ENCODE data around the gene TNS1. TPM values are rescaled to one million over a fixed set of nuclear protein-coding genes. Genes with fewer than 3 reads are reported as not detected.

Gene TNS1
- total RNA-seq, 2 experiments from 2014 or later: 11.0 to 13.5 TPM

DNA sequence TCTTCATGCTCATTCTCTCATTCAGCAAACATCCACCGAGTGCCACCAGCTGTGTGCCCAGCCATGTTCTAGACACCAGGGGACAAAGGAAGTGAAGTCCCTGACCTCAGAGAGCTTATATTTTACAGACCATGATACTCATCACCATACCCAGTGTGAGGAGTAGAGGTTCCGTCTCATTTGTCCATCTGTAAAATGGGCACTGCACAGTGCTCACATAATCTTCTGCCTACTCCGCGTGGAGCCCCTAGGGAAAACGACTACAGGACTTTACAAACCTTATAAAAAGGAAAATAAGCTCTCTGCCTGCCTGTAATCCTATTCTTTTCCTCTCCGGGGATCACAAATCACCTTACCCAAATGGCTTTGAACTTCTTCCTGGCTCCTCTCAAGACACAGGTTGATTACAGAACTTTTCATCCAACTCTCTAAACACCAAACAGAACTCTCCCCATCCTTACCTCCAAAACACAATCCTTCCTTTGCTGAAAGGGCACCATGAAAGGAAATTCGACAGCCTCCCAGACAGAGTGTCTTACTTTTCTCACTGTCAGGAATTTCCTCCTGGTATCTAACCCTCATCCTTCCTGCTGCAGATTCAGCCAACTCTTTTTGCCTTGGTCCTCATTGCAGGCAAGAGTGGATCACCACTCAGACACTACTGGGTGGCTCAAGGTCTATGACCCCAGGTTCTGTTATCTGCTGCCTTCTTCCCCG is 99.5 kb downstream of the TNS1 start:
- Mint-ChIP-seq H3K4me1 (peaks cover 35% of the 10 kb centered on the region), H3K27me3 (peaks cover 36% of the 10 kb centered on the region), H3K36me3 (ENCODE audit: low read depth) (no peaks in the 10 kb centered on the region), H3K4me3 (no peak overlapping the region), H3K27ac (no peak overlapping the region), H3K9me3 (no peaks in the 10 kb centered on the region)
- DNase-seq: no peak
- CTCF ChIA-PET: no interaction called here
- POLR2A ChIA-PET: no interaction called here

- H3K27ac Mint-ChIP-seq: peak overlapping the region; percentile 50
- peak; percentile 7 for DNase-seq
- H3K4me1 Mint-ChIP-seq: peaks cover 35% of the 10 kb centered on the region
- peaks cover 31% of the 10 kb centered on the region for H3K27me3 Mint-ChIP-seq
- no peak overlapping the region for H3K4me3 Mint-ChIP-seq
- CTCF ChIA-PET: no interaction called here
- H3K9me3 Mint-ChIP-seq: no peaks in the 10 kb centered on the region
- POLR2A ChIA-PET: no interaction called here
- no peaks in the 10 kb centered on the region for H3K36me3 Mint-ChIP-seq (ENCODE audit: low read depth)
These were observed 100.2 kb downstream of the TNS1 start for GRCh38 chr2:217902379-217903141.

- H3K27ac Mint-ChIP-seq: peak overlapping the region; percentile 50
- peaks cover 26% of the 10 kb centered on the region for H3K27me3 Mint-ChIP-seq
- CTCF ChIA-PET: no interaction called here
- no peaks in the 10 kb centered on the region for H3K9me3 Mint-ChIP-seq
- DNase-seq: no peak
- POLR2A ChIA-PET: no interaction called here
- H3K36me3 Mint-ChIP-seq (ENCODE audit: low read depth): no peaks in the 10 kb centered on the region
- no peak overlapping the region for H3K4me3 Mint-ChIP-seq
- peaks cover 35% of the 10 kb centered on the region for H3K4me1 Mint-ChIP-seq
These were observed 100.9 kb downstream of the TNS1 start for GRCh38 chr2:217901835-217902378.

DNA sequence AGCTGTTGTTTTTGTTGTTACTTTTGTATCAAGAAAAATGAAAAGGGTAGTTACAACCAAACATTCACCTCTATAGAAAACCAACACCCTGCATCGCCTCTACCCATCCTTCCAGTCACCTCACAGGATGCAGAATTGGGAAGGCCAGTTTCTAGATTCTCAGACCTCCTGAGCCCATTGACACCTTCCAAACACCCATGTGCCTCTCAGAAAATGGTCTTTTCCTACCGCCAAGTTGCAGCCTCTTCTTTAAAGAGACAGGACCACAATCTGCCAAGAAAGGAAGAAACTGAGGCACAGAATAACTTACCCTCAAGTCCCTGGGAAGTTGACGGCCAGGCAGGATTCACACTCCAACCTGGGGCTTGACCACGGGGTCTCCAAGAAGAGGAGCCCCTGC is 101.4 kb downstream of the TNS1 start:
- Mint-ChIP-seq H3K36me3 (ENCODE audit: low read depth) (no peaks in the 10 kb centered on the region), H3K4me1 (peaks cover 33% of the 10 kb centered on the region), H3K9me3 (no peaks in the 10 kb centered on the region), H3K27ac (no peak overlapping the region), H3K4me3 (no peak overlapping the region), H3K27me3 (peaks cover 21% of the 10 kb centered on the region)
- CTCF ChIA-PET: no interaction called here
- no peak for DNase-seq
- POLR2A ChIA-PET: no interaction called here

DNA sequence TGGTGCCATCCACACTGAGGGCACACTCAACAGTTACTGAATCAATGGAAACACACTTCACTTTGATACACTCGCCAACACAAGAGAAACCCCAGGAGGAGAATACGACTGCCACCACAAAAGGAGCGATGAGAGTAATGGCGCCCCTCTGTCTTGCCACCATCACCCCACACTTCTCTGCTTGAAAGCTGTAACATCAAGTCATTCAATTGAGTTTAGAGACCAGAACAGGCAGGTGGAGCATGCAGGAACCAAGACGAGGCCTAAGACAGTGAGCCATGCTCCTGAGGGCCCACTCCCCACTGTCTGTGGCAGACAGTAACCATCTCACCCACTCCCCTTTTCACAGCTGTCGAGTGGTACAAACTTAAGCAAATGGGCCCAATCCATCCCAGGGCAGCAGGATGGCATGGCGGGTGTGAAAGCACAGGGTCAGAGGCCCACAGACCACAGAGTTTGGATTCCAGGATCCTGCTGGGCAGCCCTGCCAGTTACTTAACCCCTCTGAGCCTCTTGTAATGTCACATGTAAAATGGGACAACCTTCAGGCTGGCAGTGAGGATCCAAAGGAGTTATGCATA is 101.9 kb downstream of the TNS1 start:
- ChIA-PET POLR2A (no interaction called here), CTCF (no interaction called here)
- DNase-seq: no peak
- Mint-ChIP-seq H3K27ac (no peak overlapping the region), H3K4me3 (no peak overlapping the region), H3K9me3 (no peaks in the 10 kb centered on the region), H3K27me3 (peaks cover 15% of the 10 kb centered on the region), H3K4me1 (peaks cover 28% of the 10 kb centered on the region), H3K36me3 (ENCODE audit: low read depth) (no peaks in the 10 kb centered on the region)

GRCh38 chr2:217900010-217900779 is 102.6 kb downstream of the TNS1 start:
- ChIA-PET POLR2A (no interaction called here), CTCF (interaction anchor here (1.1 kb wide), 1 partner anchor 13 kb away, joined by 3 read pairs; no protein-coding TSS in a partner anchor)
- H3K9me3 Mint-ChIP-seq: no peaks in the 10 kb centered on the region

GRCh38 chr2:217899231-217900009 is 103.4 kb downstream of the TNS1 start:
- H3K4me3 Mint-ChIP-seq: no peak overlapping the region
- H3K27me3 Mint-ChIP-seq: peaks cover 4% of the 10 kb centered on the region
- CTCF ChIA-PET: interaction anchor here (1.1 kb wide), 1 partner anchor 13 kb away, joined by 3 read pairs; no protein-coding TSS in a partner anchor
- no peak overlapping the region for H3K27ac Mint-ChIP-seq
- no peak for DNase-seq
- no peaks in the 10 kb centered on the region for H3K9me3 Mint-ChIP-seq
- peaks cover 15% of the 10 kb centered on the region for H3K4me1 Mint-ChIP-seq
- no peaks in the 10 kb centered on the region for H3K36me3 Mint-ChIP-seq (ENCODE audit: low read depth)
- POLR2A ChIA-PET: no interaction called here

More at GRCh38 chr2:217900010-217900779, 102.6 kb downstream of the TNS1 start:
- Mint-ChIP-seq H3K36me3 (ENCODE audit: low read depth) (no peaks in the 10 kb centered on the region), H3K27ac (no peak overlapping the region), H3K4me3 (no peak overlapping the region), H3K27me3 (peaks cover 10% of the 10 kb centered on the region), H3K4me1 (peaks cover 22% of the 10 kb centered on the region)
- no peak for DNase-seq

DNA sequence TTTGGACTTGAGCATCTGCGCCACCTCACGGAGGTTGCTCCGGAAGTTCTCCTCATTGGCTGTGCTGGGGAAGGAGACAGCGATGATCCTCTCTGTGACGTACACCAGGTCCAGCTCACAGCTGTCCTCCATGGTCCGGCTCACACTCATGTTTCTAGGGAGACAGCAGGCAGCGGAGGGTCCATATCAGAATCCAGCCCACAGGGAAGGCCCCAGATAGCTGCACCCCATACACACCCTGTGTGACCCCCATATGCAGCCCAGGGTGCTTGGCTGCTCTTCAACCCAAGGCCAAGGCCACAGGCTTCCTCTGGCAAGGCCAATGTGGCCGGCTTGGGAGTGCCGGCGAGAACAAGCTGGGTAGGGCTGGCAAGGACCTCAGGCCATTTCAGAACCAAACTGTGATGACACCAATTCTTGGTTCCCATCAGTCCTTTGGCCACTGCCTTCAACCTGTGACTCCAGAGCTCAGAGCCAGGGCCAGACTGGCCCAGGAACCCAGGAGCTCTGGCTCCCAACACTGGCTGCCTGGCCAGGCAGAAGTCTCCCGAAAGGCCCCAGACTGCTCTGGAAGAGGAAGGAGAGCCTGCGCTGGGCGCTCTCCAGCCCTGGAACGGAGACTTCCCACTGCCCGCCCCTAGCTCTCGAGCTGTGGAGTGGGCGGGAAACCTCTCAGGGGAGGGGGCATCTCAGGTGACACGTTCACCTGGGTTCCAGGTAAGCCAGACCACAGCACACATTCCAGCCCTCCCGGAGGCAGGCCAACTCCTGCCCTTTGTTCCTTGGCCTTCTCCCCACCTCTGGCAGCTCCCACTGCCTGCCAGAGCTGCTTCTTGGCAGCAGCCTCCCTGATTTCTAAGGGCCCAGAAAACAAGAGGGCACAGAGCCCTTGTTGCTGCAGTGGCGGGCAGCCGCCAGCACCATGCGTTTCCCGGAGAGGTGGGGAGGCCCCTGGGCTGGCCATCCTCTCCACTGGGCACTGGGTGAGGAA is 104.7 kb downstream of the TNS1 start:
- Mint-ChIP-seq H3K36me3 (ENCODE audit: low read depth) (no peaks in the 10 kb centered on the region), H3K27ac (no peak overlapping the region), H3K4me3 (no peak overlapping the region)

DNA sequence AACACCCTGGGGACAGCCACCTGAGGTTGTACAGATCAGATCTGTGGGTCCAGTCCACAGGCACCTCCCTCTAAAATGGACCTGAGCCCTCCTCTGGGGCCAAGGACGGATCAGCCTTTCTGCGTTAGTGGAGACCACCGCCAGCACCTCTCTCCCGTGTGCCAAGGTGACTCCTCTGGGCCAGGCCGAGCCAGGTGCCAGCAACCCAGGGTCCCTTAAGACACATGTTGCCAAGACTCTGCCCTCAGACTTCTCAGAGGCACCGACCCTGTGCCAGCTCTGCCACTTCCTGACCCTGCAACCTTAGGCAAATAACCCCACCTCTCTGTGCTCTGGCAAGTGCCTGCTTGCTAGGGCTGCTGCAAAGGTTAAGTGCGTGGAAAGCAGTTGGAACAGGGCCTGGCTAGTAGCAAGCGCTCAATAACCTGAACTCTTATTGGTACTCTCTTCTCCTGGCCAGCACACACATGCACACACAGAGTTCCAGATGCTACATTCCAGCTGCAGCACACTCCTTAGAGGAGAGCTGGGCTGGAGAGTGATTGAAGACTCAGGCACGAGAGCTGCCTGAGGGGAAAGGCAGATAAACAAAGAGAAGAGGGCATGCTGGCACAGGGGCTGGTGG is 105.6 kb downstream of the TNS1 start:
- CTCF ChIA-PET: no interaction called here
- Mint-ChIP-seq H3K9me3 (no peaks in the 10 kb centered on the region), H3K36me3 (ENCODE audit: low read depth) (no peaks in the 10 kb centered on the region), H3K4me1 (peaks cover 1% of the 10 kb centered on the region), H3K27ac (no peak overlapping the region), H3K27me3 (no peaks in the 10 kb centered on the region), H3K4me3 (no peak overlapping the region)
- POLR2A ChIA-PET: no interaction called here
- no peak for DNase-seq

More for the DNA sequence above, 104.7 kb downstream of the TNS1 start:
- ChIA-PET POLR2A (no interaction called here), CTCF (no interaction called here)
- Mint-ChIP-seq H3K27me3 (no peaks in the 10 kb centered on the region), H3K9me3 (no peaks in the 10 kb centered on the region), H3K4me1 (peaks cover 9% of the 10 kb centered on the region)
- no peak for DNase-seq

GRCh38 chr2:217895070-217895635 is 107.6 kb downstream of the TNS1 start:
- no peaks in the 10 kb centered on the region for H3K4me1 Mint-ChIP-seq
- ChIA-PET POLR2A (no interaction called here), CTCF (interaction anchor here (0.6 kb wide), 1 partner anchor 1048 kb away, joined by 4 read pairs; no protein-coding TSS in a partner anchor)
- H3K4me3 Mint-ChIP-seq: no peak overlapping the region
- H3K9me3 Mint-ChIP-seq: no peaks in the 10 kb centered on the region
- no peaks in the 10 kb centered on the region for H3K27me3 Mint-ChIP-seq
- DNase-seq: no peak
- H3K27ac Mint-ChIP-seq: no peak overlapping the region
- no peaks in the 10 kb centered on the region for H3K36me3 Mint-ChIP-seq (ENCODE audit: low read depth)

GRCh38 chr2:217893440-217893839 is 109.4 kb downstream of the TNS1 start:
- H3K27me3 Mint-ChIP-seq: no peaks in the 10 kb centered on the region
- H3K4me1 Mint-ChIP-seq: no peaks in the 10 kb centered on the region
- no peaks in the 10 kb centered on the region for H3K9me3 Mint-ChIP-seq

More at GRCh38 chr2:217893440-217893839, 109.4 kb downstream of the TNS1 start:
- no peaks in the 10 kb centered on the region for H3K36me3 Mint-ChIP-seq (ENCODE audit: low read depth)
- POLR2A ChIA-PET: no interaction called here
- CTCF ChIA-PET: no interaction called here
- H3K4me3 Mint-ChIP-seq: no peak overlapping the region
- no peak overlapping the region for H3K27ac Mint-ChIP-seq
- no peak for DNase-seq
